MCF 10A (cell line): Measurements from ENCODE around the gene COX6B2. TPM values are rescaled to one million over a fixed set of nuclear protein-coding genes. Genes with fewer than 3 reads are reported as not detected.

Experiments
- BruUV-seq: library from RNA; stranded (reverse); fragments of 400-500 nt; replicated peaks from 2 replicates; lab custom pipeline; 2021; lab: Mats Ljungman, UMichigan
- CTCF ChIA-PET: fragments of 300-600 bp; sonication (Branson Sonifier 250); formaldehyde crosslinking; extraction: SDS; loops from one replicate; lab custom pipeline; 2021; ENCODE audit warnings: antibody characterized with exemption, inconsistent platforms; lab: Yijun Ruan, JAX
- POLR2A ChIA-PET: fragments of 300-600, 350-650 bp; sonication (Branson Sonifier 250); formaldehyde crosslinking; extraction: SDS; loops from one replicate; lab custom pipeline; 2020; ENCODE audit warnings: antibody characterized with exemption, inconsistent platforms; lab: Yijun Ruan, JAX
- DNase-seq: peaks from one replicate; pipeline ENCODE4 v3.0.0-alpha.2; 2018; ENCODE audit not compliant: unreplicated experiment
- H3K27ac Mint-ChIP-seq: one replicate; pipeline ENCODE4 v1.8.0; 2022; ENCODE audit warnings: mild to moderate bottlenecking, low read depth, mixed read lengths; ENCODE audit not compliant: unreplicated experiment
- H3K27me3 Mint-ChIP-seq: one replicate; pipeline ENCODE4 v1.8.0; 2022; ENCODE audit warnings: mixed read lengths; ENCODE audit not compliant: insufficient read depth, unreplicated experiment
- H3K36me3 Mint-ChIP-seq: one replicate; pipeline ENCODE4 v1.8.0; 2022; ENCODE audit warnings: mild to moderate bottlenecking, moderate library complexity, mixed read lengths; ENCODE audit not compliant: insufficient read depth, unreplicated experiment
- H3K4me1 Mint-ChIP-seq: one replicate; pipeline ENCODE4 v1.8.0; 2022; ENCODE audit warnings: mixed read lengths; ENCODE audit not compliant: insufficient read depth, unreplicated experiment
- H3K4me3 Mint-ChIP-seq: one replicate; pipeline ENCODE4 v1.8.0; 2022; ENCODE audit warnings: mild to moderate bottlenecking, moderate library complexity, mixed read lengths; ENCODE audit not compliant: unreplicated experiment
- H3K9me3 Mint-ChIP-seq: one replicate; pipeline ENCODE4 v1.8.0; 2022; ENCODE audit warnings: mixed read lengths; ENCODE audit not compliant: unreplicated experiment
- intact Hi-C: fragments of 100-400 bp; cut with micrococcal nuclease; formaldehyde crosslinking; loops from 2 replicates; pipeline ENCODE4 v1.14.1; 2022
- total RNA-seq: library from RNA; stranded (reverse); gene quantifications from 2 replicates; pipeline ENCODE4 v1.2.3, GENCODE V29; 2022
- TF ChIP-seq, protein P1 (sequence below): fragments of 200-600 bp; IDR thresholded peaks from one replicate; pipeline ENCODE4 v1.8.0; 2022; ENCODE audit warnings: antibody characterized with exemption, mild to moderate bottlenecking; ENCODE audit not compliant: unreplicated experiment

COX6B2 gene
- total RNA-seq, 1 experiment from 2014 or later, result 0.33 TPM

DNA sequence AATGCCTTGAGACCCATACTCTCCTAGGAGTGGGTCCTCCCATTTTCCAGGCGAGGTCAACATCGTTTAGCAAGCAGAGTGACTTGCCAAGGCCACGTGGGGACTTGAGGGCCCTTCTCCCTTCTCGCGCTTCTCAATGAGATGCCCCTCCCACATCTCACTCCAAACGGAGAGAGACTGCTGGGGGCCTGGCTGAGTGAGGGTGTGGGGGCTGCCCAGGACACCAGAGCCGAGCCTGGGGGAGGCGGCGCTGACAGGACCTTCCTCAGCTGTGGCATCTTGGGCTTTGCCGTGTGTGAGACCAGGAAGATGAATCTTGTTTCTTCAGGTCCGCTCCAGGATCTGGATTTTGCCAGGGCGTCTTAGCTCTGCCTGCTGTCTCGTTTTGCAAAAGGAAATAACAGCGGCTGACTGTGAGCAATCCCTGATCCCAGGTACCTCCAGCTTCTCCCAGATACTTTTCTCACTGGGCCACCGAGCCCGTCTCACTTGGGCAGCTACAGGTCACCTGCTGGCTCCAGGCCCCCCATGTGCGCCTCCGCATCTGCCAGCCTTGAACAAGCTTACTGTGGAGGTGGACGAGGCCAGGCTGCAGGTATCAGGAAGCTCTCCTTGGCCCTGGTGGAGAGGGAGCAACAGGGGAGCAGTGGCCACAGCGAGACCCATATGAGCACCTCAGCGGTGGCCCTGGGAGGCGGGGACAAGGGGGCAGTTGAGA lies 6.0 kb downstream of the COX6B2 start:
- H3K27ac Mint-ChIP-seq, result no peak overlapping the region
- no peak overlapping the region for H3K4me3 Mint-ChIP-seq
- H3K27me3 Mint-ChIP-seq, result no peaks in the 10 kb centered on the region
- peaks cover 25% of the 10 kb centered on the region for H3K36me3 Mint-ChIP-seq
- ChIA-PET CTCF (interaction anchor here (0.7 to 1.5 kb wide), 4 partner anchors 8 to 47 kb away, joined by 3 to 8 read pairs (median 4); no protein-coding TSS in a partner anchor), POLR2A (interaction anchor here (0.6 to 1.5 kb wide), 6 partner anchors 9 to 89 kb away, joined by 3 to 4 read pairs (median 3); partner anchors contain the start of gene KMT5C)
- TF ChIP-seq, protein P1, sequence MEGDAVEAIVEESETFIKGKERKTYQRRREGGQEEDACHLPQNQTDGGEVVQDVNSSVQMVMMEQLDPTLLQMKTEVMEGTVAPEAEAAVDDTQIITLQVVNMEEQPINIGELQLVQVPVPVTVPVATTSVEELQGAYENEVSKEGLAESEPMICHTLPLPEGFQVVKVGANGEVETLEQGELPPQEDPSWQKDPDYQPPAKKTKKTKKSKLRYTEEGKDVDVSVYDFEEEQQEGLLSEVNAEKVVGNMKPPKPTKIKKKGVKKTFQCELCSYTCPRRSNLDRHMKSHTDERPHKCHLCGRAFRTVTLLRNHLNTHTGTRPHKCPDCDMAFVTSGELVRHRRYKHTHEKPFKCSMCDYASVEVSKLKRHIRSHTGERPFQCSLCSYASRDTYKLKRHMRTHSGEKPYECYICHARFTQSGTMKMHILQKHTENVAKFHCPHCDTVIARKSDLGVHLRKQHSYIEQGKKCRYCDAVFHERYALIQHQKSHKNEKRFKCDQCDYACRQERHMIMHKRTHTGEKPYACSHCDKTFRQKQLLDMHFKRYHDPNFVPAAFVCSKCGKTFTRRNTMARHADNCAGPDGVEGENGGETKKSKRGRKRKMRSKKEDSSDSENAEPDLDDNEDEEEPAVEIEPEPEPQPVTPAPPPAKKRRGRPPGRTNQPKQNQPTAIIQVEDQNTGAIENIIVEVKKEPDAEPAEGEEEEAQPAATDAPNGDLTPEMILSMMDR, result no peak
- no peak for DNase-seq
- no peaks in the 10 kb centered on the region for H3K9me3 Mint-ChIP-seq
- intact Hi-C loops, result no loop called here
- H3K4me1 Mint-ChIP-seq, result peaks cover 30% of the 10 kb centered on the region
- no TSS peak for BruUV-seq

DNA sequence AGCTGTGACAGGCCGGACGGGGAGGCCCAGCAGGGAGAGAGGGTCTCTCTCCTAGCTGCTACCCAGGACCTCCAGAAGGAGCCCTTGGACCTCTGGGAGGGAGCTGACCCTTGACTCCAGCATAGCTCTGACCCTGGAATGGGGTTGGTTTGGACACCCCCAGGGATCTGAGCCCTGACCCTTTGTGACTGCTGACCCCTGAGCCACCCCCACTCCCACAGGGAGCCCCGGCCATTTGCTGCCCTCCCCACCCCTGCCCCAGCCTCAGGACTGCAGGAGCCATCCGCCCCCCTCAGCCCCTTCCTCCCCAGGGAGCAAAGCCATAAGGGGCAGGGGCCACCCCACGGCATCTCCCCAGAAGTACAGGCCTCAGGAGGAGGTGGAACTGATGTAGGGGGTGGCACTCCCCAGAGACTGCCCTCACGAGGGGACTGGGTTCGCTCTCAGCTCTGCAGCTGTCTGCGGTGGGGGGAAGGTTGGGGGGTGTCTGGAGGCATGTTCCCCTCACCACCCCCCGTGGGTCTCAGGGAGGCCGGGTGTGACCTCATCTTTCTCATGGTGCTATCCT lies 7.0 kb downstream of the COX6B2 start:
- no peak overlapping the region for H3K27ac Mint-ChIP-seq
- H3K4me3 Mint-ChIP-seq, result no peak overlapping the region
- H3K9me3 Mint-ChIP-seq, result no peaks in the 10 kb centered on the region
- intact Hi-C loops, result no loop called here
- peaks cover 22% of the 10 kb centered on the region for H3K4me1 Mint-ChIP-seq
- BruUV-seq, result no TSS peak
- peaks cover 31% of the 10 kb centered on the region for H3K36me3 Mint-ChIP-seq
- TF ChIP-seq, protein P1, result no peak
- no peak for DNase-seq
- no peaks in the 10 kb centered on the region for H3K27me3 Mint-ChIP-seq
- ChIA-PET POLR2A (interaction anchor here (1.1 to 1.3 kb wide), 2 partner anchors 10 to 88 kb away, joined by 3 to 4 read pairs; no protein-coding TSS in a partner anchor), CTCF (interaction anchor here (1.2 to 1.5 kb wide), 3 partner anchors 18 to 46 kb away, joined by 3 to 5 read pairs (median 4); no protein-coding TSS in a partner anchor)

DNA sequence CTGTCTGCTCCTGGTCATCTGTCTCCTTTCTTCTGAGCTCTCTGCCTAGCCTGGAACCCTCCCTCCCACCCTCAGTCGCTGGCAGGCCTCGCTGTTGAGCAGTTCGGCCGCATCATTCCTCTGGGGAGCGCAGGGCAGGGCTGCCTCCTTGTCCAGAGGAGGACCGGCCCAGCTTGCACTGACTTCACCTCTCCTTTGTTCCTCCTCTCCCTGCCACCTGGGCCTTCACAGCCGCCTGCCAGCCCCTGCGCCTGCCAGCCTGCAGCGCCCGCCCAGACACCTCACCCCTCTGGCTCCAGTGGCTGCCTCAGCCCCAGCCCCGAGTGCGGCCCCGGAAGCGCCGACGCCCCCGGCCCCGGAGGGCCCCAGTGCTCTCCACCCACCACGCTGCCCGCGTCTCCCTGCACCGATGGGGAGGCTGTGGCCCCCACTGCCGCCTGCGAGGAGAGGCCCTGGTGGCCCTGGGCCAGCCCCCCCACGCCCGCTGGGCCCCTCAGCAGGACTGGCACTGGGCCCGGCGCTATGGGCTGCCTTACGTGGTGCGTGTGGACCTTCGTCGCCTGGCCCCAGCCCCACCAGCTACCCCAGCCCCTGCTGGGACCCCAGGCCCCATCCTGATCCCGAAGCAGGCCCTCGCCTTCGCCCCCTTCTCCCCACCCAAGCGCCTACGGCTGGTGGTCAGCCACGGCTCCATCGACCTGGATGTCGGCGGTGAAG lies 7.6 kb downstream of the COX6B2 start:
- DNase-seq, result no peak
- peaks cover 16% of the 10 kb centered on the region for H3K4me1 Mint-ChIP-seq
- ChIA-PET POLR2A (no interaction called here), CTCF (interaction anchor here (0.6 kb wide), 2 partner anchors 34 to 183 kb away, joined by 3 to 6 read pairs; no protein-coding TSS in a partner anchor)
- no peaks in the 10 kb centered on the region for H3K9me3 Mint-ChIP-seq
- intact Hi-C loops, result no loop called here
- no peaks in the 10 kb centered on the region for H3K27me3 Mint-ChIP-seq
- TF ChIP-seq, protein P1, result no peak
- peaks cover 35% of the 10 kb centered on the region for H3K36me3 Mint-ChIP-seq
- no peak overlapping the region for H3K4me3 Mint-ChIP-seq
- H3K27ac Mint-ChIP-seq, result no peak overlapping the region
- no TSS peak for BruUV-seq
